ENCODE results near the gene SOD3.

The SOD3 gene

DNA sequence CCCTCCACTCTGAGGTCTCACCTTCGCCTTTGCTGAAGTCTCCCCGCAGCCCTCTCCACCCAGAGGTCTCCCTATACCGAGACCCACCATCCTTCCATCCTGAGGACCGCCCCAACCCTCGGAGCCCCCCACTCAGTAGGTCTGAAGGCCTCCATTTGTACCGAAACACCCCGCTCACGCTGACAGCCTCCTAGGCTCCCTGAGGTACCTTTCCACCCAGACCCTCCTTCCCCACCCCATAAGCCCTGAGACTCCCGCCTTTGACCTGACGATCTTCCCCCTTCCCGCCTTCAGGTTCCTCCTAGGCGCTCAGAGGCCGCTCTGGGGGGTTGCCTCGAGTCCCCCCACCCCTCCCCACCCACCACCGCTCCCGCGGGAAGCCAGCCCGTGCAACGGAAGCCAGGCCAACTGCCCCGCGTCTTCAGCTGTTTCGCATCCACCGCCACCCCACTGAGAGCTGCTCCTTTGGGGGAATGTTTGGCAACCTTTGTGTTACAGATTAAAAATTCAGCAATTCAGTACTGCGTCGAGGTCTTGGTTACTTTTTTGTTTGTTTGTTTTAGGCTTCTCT lies 5.0 kb downstream of the SOD3 start:
- H3K27ac ChIP-seq = no peak overlapping the region
- DNase-seq (ENCODE audit: low read depth, low spot score) = no peak

- H3K27ac ChIP-seq = no peak overlapping the region
- no peak for DNase-seq (ENCODE audit: low read depth, low spot score)
Measured at GRCh38 chr4:24801136-24801855, 5.9 kb downstream of the SOD3 start.

DNA sequence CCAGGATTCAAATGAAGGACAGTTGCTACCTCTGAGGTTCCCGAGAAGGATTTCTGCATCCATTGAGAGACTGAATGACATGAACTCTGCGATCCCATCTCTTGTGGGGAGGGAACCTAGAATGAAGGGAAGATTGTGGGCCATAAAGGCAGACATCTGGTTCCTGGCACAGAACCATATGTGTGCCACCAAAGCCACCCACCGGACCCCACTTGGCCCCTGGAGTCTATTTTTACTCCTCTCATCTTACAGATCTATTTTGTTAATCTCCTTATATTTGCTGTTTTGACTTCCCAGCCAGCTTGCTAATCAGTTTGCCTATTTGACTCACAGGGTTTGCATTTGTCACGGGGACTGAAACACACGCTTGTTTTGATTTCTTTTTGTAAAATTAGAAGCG lies 7.3 kb downstream of the SOD3 start:
- no peak for DNase-seq (ENCODE audit: low read depth, low spot score)
- H3K27ac ChIP-seq = no peak overlapping the region

DNA sequence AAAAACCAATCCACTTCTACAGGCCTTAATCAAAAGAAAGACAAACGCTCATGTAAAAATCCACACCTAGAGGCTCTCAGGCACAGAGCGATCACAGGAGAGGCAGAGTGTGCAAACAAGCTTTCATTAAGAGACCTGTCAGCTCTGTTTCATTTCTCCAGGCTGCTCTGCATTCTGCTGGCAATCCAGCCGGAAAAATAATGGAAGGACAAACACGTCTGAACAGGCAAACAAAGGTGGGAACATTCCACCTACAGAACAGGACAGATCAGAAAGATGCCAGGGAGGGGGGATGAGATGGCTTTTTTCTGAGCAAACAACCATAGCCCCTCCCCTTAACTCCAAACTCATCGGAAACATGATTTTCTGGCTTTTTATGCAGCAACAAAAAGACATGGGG lies 9.7 kb downstream of the SOD3 start:
- H3K27ac ChIP-seq = peak overlapping the region; percentile 33
- no peak for DNase-seq (ENCODE audit: low read depth, low spot score)

DNA sequence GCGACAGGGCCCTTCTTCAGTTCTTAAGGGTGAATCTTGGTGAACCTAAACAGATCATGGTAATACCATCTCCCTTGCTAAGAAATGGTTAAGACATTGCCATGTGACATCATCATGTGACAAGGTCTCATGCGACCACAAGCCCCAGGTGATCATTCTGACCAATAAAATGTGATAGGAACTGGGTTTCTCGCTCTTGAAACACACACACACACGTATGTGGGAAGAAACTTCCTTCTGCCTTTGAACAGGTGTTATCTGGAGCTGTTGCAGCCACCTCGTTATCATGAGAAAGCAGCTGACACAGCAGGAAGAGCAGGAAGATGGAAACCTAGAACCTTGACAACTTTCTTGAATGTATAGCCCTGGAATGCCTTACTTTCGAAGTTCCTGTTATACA lies 10.2 kb downstream of the SOD3 start:
- no peak for DNase-seq (ENCODE audit: low read depth, low spot score)
- peak overlapping the region; percentile 33 for H3K27ac ChIP-seq

GRCh38 chr4:24806206-24806990 lies 11.0 kb downstream of the SOD3 start:
- no peak overlapping the region for H3K27ac ChIP-seq

GRCh38 chr4:24807611-24808010 lies 12.2 kb downstream of the SOD3 start:
- H3K27ac ChIP-seq = no peak overlapping the region
- DNase-seq (ENCODE audit: low read depth, low spot score) = no peak

More at GRCh38 chr4:24806206-24806990, 11.0 kb downstream of the SOD3 start:
- DNase-seq (ENCODE audit: low read depth, low spot score) = no peak

GRCh38 chr4:24808261-24808660 lies 12.9 kb downstream of the SOD3 start:
- H3K27ac ChIP-seq = no peak overlapping the region
- no peak for DNase-seq (ENCODE audit: low read depth, low spot score)

DNA sequence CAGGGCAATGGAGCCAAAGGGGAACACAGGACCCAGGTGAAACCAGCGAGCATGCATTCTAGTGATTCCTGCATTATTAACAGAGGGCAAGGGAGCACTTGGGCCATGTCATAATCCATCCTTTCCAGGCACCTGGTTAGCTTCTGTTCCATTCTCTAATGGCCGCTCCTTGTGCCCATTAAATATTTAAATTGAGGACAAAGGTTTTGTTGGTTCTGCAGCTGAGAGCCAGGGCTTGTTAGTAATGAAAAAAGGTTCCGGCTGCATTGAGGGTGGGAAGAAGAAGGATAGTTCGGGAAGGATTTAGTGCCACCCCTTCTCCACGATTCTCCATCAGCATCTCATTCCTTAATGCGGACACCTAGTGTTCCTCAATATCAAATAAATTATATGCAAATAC lies 13.6 kb downstream of the SOD3 start:
- DNase-seq (ENCODE audit: low read depth, low spot score) = no peak
- no peak overlapping the region for H3K27ac ChIP-seq

DNA sequence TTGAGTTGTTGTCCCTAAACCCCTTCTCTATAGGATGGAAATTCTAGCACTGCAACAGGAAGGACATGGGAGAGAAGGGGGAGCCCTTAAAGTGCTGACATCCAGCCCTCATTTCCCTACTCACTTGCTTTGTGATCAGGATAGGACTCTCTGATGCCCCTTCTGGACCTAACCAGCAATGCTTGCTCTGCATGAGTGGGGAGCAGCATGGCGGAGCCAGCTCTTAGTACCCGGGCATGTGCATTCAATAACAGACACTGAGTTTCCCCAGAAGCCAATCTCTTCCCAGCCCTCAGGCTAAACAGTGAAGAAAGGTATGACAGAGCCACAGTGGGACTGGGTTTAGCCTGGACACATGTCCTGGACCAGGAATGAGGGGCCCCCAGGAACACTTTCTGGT lies 14.0 kb downstream of the SOD3 start:
- no peak for DNase-seq (ENCODE audit: low read depth, low spot score)
- no peak overlapping the region for H3K27ac ChIP-seq

GRCh38 chr4:24809815-24810405 lies 14.5 kb downstream of the SOD3 start:
- DNase-seq (ENCODE audit: low read depth, low spot score) = no peak

GRCh38 chr4:24810871-24811631 lies 15.7 kb downstream of the SOD3 start:
- no peak for DNase-seq (ENCODE audit: low read depth, low spot score)

More at GRCh38 chr4:24809815-24810405, 14.5 kb downstream of the SOD3 start:
- H3K27ac ChIP-seq = no peak overlapping the region

DNA sequence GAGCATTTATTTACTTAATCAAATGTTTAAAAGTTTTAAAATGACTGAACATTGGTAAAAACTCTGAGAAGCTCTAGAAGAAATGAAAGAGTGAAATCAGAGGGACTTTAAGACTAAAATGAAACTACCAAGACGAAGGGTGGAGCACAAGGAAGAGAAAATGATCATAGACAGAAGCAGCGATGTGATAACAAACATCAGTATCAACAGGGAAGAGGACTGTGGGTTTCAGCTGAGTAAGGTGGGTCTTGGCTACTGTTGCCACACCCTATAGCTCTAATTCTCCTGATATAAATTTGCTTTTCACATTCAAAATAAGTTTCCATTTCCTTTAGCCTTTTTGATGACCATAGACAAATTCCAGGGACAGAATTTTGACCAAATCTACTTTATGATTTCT lies 18.4 kb downstream of the SOD3 start:
- no peak overlapping the region for H3K27ac ChIP-seq
- no peak for DNase-seq (ENCODE audit: low read depth, low spot score)

More at GRCh38 chr4:24810871-24811631, 15.7 kb downstream of the SOD3 start:
- no peak overlapping the region for H3K27ac ChIP-seq

DNA sequence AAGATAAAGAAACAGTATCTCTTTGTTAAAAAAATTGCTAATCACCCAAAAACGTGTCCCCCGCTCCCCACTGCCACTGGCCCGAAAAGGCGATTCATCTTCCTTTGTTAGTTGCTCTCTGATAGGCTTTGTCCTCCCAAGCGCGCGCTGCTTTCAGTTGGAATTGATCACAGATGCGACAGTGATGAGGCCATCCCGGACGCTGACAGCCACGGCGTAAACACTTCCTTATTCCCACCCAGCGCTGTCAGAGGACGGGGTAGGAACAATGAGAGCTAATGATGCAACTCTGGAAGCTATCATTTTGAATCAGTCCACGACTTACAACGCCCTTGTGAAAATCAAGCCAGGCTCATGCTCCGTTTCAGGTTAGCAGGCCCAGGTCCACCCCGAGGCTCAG lies 21.4 kb downstream of the SOD3 start:
- no peak for DNase-seq (ENCODE audit: low read depth, low spot score)
- H3K27ac ChIP-seq = no peak overlapping the region

DNA sequence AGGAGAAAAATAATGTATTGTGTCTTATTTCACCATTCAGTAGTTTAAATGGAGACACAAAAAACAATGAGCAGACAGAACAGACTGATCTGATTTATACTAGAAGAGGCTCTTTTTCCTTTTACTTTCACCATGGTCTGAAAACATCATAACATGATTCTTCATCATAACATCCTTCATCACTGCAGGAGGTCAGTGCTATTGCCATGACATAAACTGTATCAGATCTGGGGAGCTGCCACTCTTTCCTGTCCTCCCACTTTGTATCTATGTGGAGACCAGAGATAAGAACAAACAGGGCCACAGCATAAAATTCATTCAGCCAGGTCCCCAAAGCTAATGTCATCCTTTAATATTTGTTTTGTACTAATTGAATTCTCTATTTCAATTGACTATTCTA lies 25.2 kb downstream of the SOD3 start:
- no peak for DNase-seq (ENCODE audit: low read depth, low spot score)

DNA sequence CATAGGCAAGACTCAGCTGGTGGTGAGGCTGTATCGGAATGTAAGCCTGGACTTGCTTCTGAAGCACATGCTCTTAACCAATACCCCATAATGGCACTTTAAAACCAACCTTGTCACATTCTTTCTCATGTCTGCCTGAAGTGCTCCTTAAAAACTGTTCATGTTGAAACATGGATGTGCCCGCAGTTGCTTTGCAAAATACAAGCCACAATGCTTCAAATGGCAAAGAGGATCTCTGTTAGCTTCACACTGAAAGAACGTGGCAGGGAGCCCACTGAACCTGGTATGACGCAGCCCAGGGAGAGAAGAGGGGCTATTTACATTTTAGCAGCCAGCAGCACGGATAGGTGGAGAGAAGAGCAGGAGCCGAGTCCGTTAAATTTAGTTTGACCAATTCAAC lies 29.3 kb downstream of the SOD3 start:
- peak; percentile 52 for DNase-seq (ENCODE audit: low read depth, low spot score)
- no peak overlapping the region for H3K27ac ChIP-seq

More for the DNA sequence above, 25.2 kb downstream of the SOD3 start:
- H3K27ac ChIP-seq = no peak overlapping the region

GRCh38 chr4:24831637-24832036 lies 36.3 kb downstream of the SOD3 start:
- no peak overlapping the region for H3K27ac ChIP-seq
- no peak for DNase-seq (ENCODE audit: low read depth, low spot score)

DNA sequence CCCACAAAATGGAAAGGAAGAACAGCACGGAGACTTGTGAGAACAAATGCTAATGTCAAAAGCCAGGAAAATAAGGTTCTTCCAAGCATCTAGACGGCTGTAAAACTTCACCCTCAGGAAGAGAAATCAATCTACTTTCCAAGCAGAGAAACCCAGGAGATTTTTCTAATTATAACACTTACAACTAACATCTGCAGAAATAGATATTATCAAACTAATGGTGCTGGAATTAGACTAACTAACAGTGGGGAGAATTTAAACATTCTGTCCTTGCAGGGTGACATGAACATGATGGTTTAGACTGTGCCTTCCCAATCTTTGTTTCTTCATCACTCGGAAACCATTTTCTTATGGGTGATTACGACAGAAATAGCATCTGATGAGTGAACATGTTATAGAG lies 40.3 kb downstream of the SOD3 start:
- H3K27ac ChIP-seq = no peak overlapping the region
- DNase-seq (ENCODE audit: low read depth, low spot score) = no peak

DNA sequence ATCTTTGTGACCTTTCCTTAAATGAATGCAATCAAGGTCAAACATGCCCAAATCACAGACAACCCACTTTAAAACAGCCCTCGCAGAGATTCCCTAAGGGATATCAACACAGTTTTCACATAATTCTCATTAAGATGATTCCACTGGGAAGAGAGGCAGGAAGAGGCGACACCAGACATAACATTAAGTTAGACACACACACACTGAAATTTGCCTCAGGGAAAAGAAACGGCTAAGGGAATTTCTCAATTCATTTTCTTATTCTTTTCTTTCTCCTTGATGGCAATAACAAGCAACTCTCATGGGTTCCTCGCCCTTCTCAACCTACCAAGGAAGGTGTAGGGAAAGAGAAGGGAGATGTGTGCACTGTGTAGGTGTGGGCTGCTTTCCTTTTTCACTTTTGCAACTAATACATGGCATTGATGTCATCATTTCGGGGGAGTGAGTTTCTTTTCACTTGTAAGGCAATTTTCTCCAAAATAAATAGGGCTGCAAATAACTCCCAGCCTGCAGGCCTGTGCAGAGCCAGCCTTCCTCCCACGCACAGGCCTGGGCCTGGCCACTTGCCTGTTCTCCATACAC lies 41.4 kb downstream of the SOD3 start:
- no peak overlapping the region for H3K27ac ChIP-seq
- no peak for DNase-seq (ENCODE audit: low read depth, low spot score)

GRCh38 chr4:24837336-24837735 lies 42.0 kb downstream of the SOD3 start:
- no peak for DNase-seq (ENCODE audit: low read depth, low spot score)
- no peak overlapping the region for H3K27ac ChIP-seq
